ENCODE data around the gene C12orf76. TPM values are rescaled to one million over a fixed set of nuclear protein-coding genes. Genes with fewer than 3 reads are reported as not detected.

C12orf76 gene
- total and polyA plus RNA-seq, 2 of the 4 experiments (the other 2 are of a cell fraction) = 5.0 to 7.1 TPM

DNA sequence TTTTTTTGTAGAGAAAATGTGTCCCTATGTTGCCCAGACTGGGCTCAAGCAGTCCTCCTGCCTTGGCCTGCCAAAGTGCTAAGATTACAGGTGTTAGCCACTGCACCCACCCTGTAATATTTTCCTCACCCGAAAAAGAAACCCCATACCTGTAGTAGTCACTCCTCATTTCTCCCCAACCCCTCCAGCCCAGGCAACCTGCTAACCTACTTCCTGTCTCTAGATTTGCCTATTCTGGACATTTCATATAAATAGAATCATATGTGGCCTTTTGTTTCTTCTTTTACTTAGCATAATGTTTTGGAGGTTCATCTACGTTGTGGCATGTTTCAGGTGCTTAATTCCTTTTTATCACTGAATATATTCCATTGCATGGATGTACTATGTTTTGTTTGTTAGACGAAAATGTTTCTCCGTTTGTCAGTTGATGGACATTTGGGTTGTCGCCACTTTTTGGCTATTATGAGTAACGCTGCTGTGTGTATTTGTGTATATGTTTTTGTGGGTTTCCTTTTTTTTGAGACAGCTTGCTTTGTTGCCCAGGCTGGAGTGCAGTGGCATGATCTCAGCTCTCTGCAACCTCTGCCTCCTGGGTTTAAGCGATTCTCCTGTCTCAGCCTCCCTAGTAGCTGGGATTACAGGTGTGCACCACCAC lies 42.9 kb downstream of the C12orf76 start:
- Histone ChIP-seq H3K27ac (ENCODE audit: insufficient read depth, low read length) (no peak overlapping the region), H4K20me1 (ENCODE audit: insufficient read depth, low read length) (peaks cover 46% of the 10 kb centered on the region), H2AFZ (replicated peaks; ENCODE audit: low read length, poor library complexity) (no peak overlapping the region), H3K14ac (replicated peaks; ENCODE audit: low read depth, low read length) (no peak overlapping the region), H3K4me3 (ENCODE audit: insufficient read depth, low read depth, low read length) (no peak overlapping the region), H3K27me3 (ENCODE audit: control insufficient read depth, insufficient read depth, low read length) (no peaks in the 10 kb centered on the region), H4K91ac (ENCODE audit: insufficient read depth, low read depth, low read length) (no peak overlapping the region), H3K9me3 (ENCODE audit: control insufficient read depth, insufficient read depth, low read length) (no peaks in the 10 kb centered on the region), H3K56ac (ENCODE audit: extremely low read depth, insufficient read depth, low read length) (no peak overlapping the region), H3K79me1 (ENCODE audit: low read depth in 1 of 2, low read length in 2 of 2) (peaks cover 10 to 20% of the 10 kb centered on the region in 2 experiments; a peak in 3 of 4 replicates), H3K18ac (ENCODE audit: low read depth, low read length) (no peak overlapping the region), H3K4me1 (ENCODE audit: control insufficient read depth, insufficient read depth, low read length) (peaks cover 12% of the 10 kb centered on the region), H4K8ac (ENCODE audit: low read depth in 2 of 2, low read length in 2 of 2) (no peak overlapping the region), H2BK5ac (ENCODE audit: low read depth, low read length, poor library complexity, severe bottlenecking) (no peak overlapping the region), H2AK9ac (replicated peaks; ENCODE audit: low read depth, low read length, poor library complexity) (no peak overlapping the region), H3K23ac (ENCODE audit: low read depth, low read length) (no peak overlapping the region), H3K9me1 (ENCODE audit: insufficient read depth, low read length) (peaks cover 11% of the 10 kb centered on the region), H2BK120ac (ENCODE audit: low read depth, low read length) (no peak overlapping the region), H4K5ac (ENCODE audit: low read depth, low read length) (no peak overlapping the region), H2BK15ac (ENCODE audit: low read depth, low read length) (no peak overlapping the region), H3K9ac (ENCODE audit: low read depth, low read length) (no peak overlapping the region), H2BK20ac (ENCODE audit: low read depth, low read length) (no peak overlapping the region), H2AK5ac (ENCODE audit: low read depth, low read length) (no peak overlapping the region), H3K36me3 (ENCODE audit: control insufficient read depth, insufficient read depth, low read length) (peaks cover 10% of the 10 kb centered on the region), H3K4me2 (ENCODE audit: low read depth, low read length) (no peak overlapping the region), H3K4ac (ENCODE audit: low read depth, low read length) (no peak overlapping the region)
- POLR2A ChIA-PET (ENCODE audit: unreplicated experiment) = no interaction called here
- CTCF ChIA-PET = no interaction called here
- dilution Hi-C loops (cut with HindIII; ENCODE audit: low sequenced_read_pairs, unreplicated experiment) (no loop called here), intact Hi-C loops (cut with micrococcal nuclease) (no loop called here), in situ Hi-C loops (cut with MboI; ENCODE audit: low sequenced_read_pairs) (no loop called here)
- TF ChIP-seq, protein P1, sequence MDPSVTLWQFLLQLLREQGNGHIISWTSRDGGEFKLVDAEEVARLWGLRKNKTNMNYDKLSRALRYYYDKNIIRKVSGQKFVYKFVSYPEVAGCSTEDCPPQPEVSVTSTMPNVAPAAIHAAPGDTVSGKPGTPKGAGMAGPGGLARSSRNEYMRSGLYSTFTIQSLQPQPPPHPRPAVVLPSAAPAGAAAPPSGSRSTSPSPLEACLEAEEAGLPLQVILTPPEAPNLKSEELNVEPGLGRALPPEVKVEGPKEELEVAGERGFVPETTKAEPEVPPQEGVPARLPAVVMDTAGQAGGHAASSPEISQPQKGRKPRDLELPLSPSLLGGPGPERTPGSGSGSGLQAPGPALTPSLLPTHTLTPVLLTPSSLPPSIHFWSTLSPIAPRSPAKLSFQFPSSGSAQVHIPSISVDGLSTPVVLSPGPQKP (IDR thresholded peaks at IDR 0.05; ENCODE audit: borderline replicate concordance, low read depth, low read length) = no peak
- TF ChIP-seq CHD1 (IDR thresholded peaks at IDR 0.05; ENCODE audit: low read depth, low read length) = no peak
- TF ChIP-seq, protein P2, sequence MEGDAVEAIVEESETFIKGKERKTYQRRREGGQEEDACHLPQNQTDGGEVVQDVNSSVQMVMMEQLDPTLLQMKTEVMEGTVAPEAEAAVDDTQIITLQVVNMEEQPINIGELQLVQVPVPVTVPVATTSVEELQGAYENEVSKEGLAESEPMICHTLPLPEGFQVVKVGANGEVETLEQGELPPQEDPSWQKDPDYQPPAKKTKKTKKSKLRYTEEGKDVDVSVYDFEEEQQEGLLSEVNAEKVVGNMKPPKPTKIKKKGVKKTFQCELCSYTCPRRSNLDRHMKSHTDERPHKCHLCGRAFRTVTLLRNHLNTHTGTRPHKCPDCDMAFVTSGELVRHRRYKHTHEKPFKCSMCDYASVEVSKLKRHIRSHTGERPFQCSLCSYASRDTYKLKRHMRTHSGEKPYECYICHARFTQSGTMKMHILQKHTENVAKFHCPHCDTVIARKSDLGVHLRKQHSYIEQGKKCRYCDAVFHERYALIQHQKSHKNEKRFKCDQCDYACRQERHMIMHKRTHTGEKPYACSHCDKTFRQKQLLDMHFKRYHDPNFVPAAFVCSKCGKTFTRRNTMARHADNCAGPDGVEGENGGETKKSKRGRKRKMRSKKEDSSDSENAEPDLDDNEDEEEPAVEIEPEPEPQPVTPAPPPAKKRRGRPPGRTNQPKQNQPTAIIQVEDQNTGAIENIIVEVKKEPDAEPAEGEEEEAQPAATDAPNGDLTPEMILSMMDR (conservative IDR thresholded peaks at IDR 0.05; ENCODE audit: low read depth, low read length) = no peak
- WGBS, 2 experiments (ENCODE audit: extremely low coverage in 2 of 2, insufficient read length in 1 of 2) = no CpG with 5 or more reads among the region's 7 CpGs
- BruUV-seq (replicated peaks) = no TSS peak
- DNase-seq (no peak), ATAC-seq (ENCODE audit: low read depth) (no peak)
